Trophoblast cell (in vitro differentiated cells and primary cell): ENCODE data around the gene ARHGAP22.

Experiments
- DNase-seq, 2 donors: peaks; one replicate each; pipeline ENCODE4 v3.0.0-alpha.2; 2016
- H2AFZ ChIP-seq: 2 replicates; pipeline ENCODE4 v1.6.1; 2013; ENCODE audit warnings: low read length, moderate library complexity, mild to moderate bottlenecking; ENCODE audit not compliant: insufficient read depth, poor library complexity
- H2AK5ac ChIP-seq: 2 replicates; pipeline ENCODE4 v1.6.1; 2013; ENCODE audit warnings: mild to moderate bottlenecking, low read length
- H2BK120ac ChIP-seq: 2 replicates; pipeline ENCODE4 v1.6.1; 2013; ENCODE audit warnings: low read length, mild to moderate bottlenecking, moderate library complexity; ENCODE audit not compliant: insufficient read depth, poor library complexity
- H2BK12ac ChIP-seq: 2 replicates; pipeline ENCODE4 v1.6.1; 2013; ENCODE audit warnings: mild to moderate bottlenecking, low read length, moderate library complexity
- H2BK5ac ChIP-seq: 2 replicates; pipeline ENCODE4 v1.6.1; 2013; ENCODE audit warnings: low read length, low read depth, moderate library complexity, mild to moderate bottlenecking; ENCODE audit not compliant: poor library complexity
- H3K14ac ChIP-seq: 2 replicates; pipeline ENCODE4 v1.6.1; 2013; ENCODE audit warnings: mild to moderate bottlenecking, low read length
- H3K18ac ChIP-seq: 2 replicates; pipeline ENCODE4 v1.6.1; 2013; ENCODE audit warnings: mild to moderate bottlenecking, low read length
- H3K23ac ChIP-seq: 2 replicates; pipeline ENCODE4 v1.6.1; 2013; ENCODE audit warnings: low read length
- H3K27ac ChIP-seq: 2 replicates; pipeline ENCODE4 v1.5.1; 2013; ENCODE audit warnings: low read depth, mild to moderate bottlenecking, inconsistent platforms, low read length, moderate library complexity
- H3K27me3 ChIP-seq: 2 replicates; pipeline ENCODE4 v1.6.1; 2013; ENCODE audit warnings: inconsistent platforms, mild to moderate bottlenecking, low read length, moderate library complexity; ENCODE audit not compliant: insufficient read depth
- H3K36me3 ChIP-seq, 2 experiments: 1 replicate in 1 of 2; 2 replicates in 1 of 2; pipeline ENCODE4 v1.6.1; 2013; ENCODE audit warnings: low read length in 2 of 2, mild to moderate bottlenecking in 2 of 2, moderate library complexity in 1 of 2; ENCODE audit not compliant: insufficient read depth in 2 of 2, control insufficient read depth in 1 of 2
- H3K4ac ChIP-seq: 2 replicates; pipeline ENCODE4 v1.6.1; 2013; ENCODE audit warnings: low read depth, mild to moderate bottlenecking, low read length, moderate library complexity
- H3K4me1 ChIP-seq, 2 experiments: 1 replicate in 1 of 2; 2 replicates in 1 of 2; pipeline ENCODE4 v1.6.1; 2013; ENCODE audit warnings: low read length in 2 of 2, mild to moderate bottlenecking in 2 of 2, moderate library complexity in 1 of 2; ENCODE audit not compliant: insufficient read depth in 2 of 2, control insufficient read depth in 1 of 2
- H3K4me2 ChIP-seq: 2 replicates; pipeline ENCODE4 v1.6.1; 2013; ENCODE audit warnings: inconsistent platforms, mild to moderate bottlenecking, low read length, moderate library complexity
- H3K4me3 ChIP-seq: 2 replicates; pipeline ENCODE4 v1.5.1; 2013; ENCODE audit warnings: mild to moderate bottlenecking, low read depth, low read length, inconsistent platforms
- H3K79me1 ChIP-seq: one replicate; pipeline ENCODE4 v1.6.1; 2013; ENCODE audit warnings: low read length
- H3K79me2 ChIP-seq: 2 replicates; pipeline ENCODE4 v1.6.1; 2013; ENCODE audit warnings: low read length, mild to moderate bottlenecking; ENCODE audit not compliant: control insufficient read depth, insufficient read depth, poor library complexity
- H3K9ac ChIP-seq: 2 replicates; pipeline ENCODE4 v1.6.1; 2013; ENCODE audit warnings: mild to moderate bottlenecking, low read length
- H3K9me3 ChIP-seq: 2 replicates; pipeline ENCODE4 v1.6.1; 2013; ENCODE audit warnings: low read depth, mild to moderate bottlenecking, control low read depth, inconsistent platforms, low read length; ENCODE audit not compliant: insufficient read depth
- H4K12ac ChIP-seq: 2 replicates; pipeline ENCODE4 v1.6.1; 2013; ENCODE audit warnings: low read depth, mild to moderate bottlenecking, low read length, moderate library complexity
- H4K8ac ChIP-seq: 2 replicates; pipeline ENCODE4 v1.6.1; 2013; ENCODE audit warnings: low read depth, mild to moderate bottlenecking, low read length, moderate library complexity
- H4K91ac ChIP-seq: one replicate; pipeline ENCODE4 v1.6.1; 2013; ENCODE audit warnings: low read depth, mild to moderate bottlenecking, low read length, moderate library complexity
- WGBS: extraction: QIAGEN DNeasy Blood & Tissue Kit; methylation state at CpG from one replicate; pipeline ENCODE4 v1.1.7; 2013; ENCODE audit warnings: missing lambda C conversion rate; ENCODE audit not compliant: insufficient read length, insufficient coverage; ENCODE audit errors: extremely low coverage; 5-methylcytosine and 5-hydroxymethylcytosine counted together

Gene ARHGAP22

DNA sequence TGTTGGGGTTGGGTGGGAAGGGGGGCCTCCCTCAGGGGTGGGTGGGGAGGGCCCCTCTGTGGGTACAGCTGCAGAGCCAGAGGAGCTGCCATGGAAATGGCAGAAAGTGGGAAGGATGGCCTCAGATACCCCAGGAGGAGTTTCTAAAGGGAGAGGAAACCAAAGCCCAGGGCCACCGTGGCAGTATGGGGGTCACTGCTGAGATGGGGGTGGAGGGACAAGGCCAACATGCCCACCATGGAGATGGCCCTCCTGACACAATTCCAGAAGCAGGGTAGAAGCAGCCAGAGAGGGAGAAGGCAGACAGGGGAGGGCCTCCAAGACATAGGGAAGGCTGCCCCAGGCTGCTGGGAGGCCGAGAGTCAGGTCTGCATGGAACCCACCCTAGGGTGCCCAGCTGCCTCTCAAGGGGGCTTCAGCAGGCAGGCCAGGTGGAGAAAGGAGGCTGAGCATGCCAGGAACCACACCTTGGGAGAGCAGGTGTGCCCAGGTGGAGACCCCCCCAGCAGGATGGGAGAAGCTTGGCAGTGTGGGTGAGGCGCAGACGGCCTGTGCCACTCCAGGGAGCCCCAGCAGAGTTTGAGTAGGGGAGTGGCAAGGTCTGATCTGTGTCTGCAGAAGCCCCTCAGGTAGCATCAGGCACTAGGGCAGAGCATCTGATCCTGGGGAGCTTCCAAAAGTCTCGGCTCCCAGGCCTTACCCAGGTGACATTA, 146.8 kb downstream of the ARHGAP22 start:
- Histone ChIP-seq H3K4ac (no peak overlapping the region), H3K4me2 (no peak overlapping the region), H4K12ac (no peak overlapping the region), H3K14ac (no peak overlapping the region), H4K8ac (no peak overlapping the region), H2BK12ac (no peak overlapping the region), H3K4me1 (no peaks in the 10 kb centered on the region), H3K9ac (no peak overlapping the region), H3K9me3 (peaks cover 2% of the 10 kb centered on the region), H3K23ac (no peak overlapping the region), H2AFZ (no peak overlapping the region), H3K27me3 (no peaks in the 10 kb centered on the region), H3K79me2 (no peaks in the 10 kb centered on the region), H3K36me3 (no peaks in the 10 kb centered on the region), H2AK5ac (no peak overlapping the region), H4K91ac (no peak overlapping the region), H3K18ac (no peak overlapping the region), H3K79me1 (no peaks in the 10 kb centered on the region), H3K4me3 (no peak overlapping the region), H2BK120ac (no peak overlapping the region), H3K27ac (no peak overlapping the region), H2BK5ac (no peak overlapping the region)
- DNase-seq = no peak
- no CpG with 5 or more reads among the region's 5 CpGs for WGBS

DNA sequence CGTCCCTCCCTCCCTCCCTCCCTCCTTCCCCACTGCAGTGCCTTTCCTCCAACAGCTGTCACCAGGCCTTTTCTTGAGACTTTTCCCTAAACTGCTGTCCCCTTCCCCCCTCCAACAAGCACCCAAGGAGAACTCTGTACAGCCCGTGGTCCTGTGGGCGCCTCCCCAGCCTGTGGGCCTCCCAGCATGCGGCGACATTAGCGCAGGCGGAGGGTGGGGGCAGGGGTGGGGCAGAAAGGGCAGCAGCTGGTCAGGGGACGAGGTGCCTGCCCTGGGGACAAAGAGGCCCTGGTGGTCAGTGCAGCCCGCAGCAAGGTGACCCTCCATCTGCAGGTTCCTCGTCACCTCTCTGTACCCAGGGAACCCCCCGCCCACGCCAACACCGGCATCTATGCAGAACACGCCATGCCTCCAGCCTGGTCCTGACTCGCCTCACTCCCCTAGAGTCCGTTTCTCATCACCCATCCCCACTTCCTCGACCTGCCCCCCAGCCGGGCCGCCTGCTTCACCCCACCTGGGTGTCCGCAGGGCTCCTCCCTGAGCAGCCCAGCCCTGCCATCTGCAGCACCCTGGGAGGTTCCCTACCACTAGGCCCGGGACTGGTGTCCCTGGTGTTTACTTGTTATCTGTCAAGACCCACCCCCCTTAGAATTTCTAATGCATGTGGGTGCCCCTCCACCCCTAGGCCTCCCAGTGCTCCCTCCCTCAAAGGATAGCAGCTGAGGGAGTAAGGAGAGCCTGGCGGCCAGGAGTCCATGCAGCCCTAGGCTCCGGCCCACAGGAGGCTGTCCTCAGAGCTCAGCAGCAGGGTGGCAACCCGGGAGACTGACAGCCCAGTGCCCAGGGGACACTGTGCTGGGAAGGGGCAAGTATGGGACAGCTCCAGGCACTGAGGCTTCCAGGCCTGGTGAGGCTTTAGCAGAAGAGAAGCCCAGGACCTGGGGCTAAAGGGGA, 147.8 kb downstream of the ARHGAP22 start:
- no peak overlapping the region for H3K27ac ChIP-seq
- H2BK5ac ChIP-seq = no peak overlapping the region
- H3K36me3 ChIP-seq = no peaks in the 10 kb centered on the region
- no CpG with 5 or more reads among the region's 24 CpGs for WGBS
- no peaks in the 10 kb centered on the region for H3K79me1 ChIP-seq
- H3K14ac ChIP-seq = no peak overlapping the region
- no peak overlapping the region for H3K9ac ChIP-seq
- H3K23ac ChIP-seq = no peak overlapping the region
- H3K27me3 ChIP-seq = no peaks in the 10 kb centered on the region
- DNase-seq = no peak
- no peak overlapping the region for H2BK120ac ChIP-seq
- H3K18ac ChIP-seq = no peak overlapping the region
- H2AFZ ChIP-seq = no peak overlapping the region
- H2BK12ac ChIP-seq = no peak overlapping the region
- H3K9me3 ChIP-seq = peaks cover 2% of the 10 kb centered on the region
- H4K91ac ChIP-seq = no peak overlapping the region
- no peak overlapping the region for H4K8ac ChIP-seq
- no peak overlapping the region for H2AK5ac ChIP-seq
- H3K4me3 ChIP-seq = no peak overlapping the region
- H3K79me2 ChIP-seq = no peaks in the 10 kb centered on the region
- H3K4me1 ChIP-seq = no peaks in the 10 kb centered on the region
- H3K4me2 ChIP-seq = no peak overlapping the region
- H3K4ac ChIP-seq = no peak overlapping the region
- no peak overlapping the region for H4K12ac ChIP-seq

DNA sequence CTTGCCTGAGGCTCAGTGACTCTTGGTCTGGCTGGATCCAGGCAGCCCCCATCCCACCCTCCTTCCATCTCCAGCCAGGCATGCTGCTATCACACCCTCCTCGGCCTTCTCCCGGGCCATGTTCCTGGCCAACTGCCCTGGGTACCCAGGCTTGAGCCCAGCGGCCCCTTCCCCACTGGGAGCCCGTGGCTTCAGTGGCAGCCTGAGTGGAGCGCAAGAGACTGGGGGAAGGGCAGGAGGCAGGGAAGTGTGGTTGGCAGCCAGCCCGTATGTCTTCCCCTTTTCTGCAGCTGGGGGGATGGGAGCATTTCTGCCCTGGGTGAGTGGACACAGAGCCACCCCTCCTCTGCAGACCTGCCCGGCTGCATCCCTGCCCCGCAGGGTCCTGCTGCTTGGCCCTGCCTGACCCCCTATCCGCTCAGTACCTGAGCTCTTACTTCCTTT, 148.5 kb downstream of the ARHGAP22 start:
- no CpG with 5 or more reads among the region's 9 CpGs for WGBS
- Histone ChIP-seq H3K4me1 (no peaks in the 10 kb centered on the region), H4K8ac (no peak overlapping the region), H4K12ac (no peak overlapping the region), H3K23ac (no peak overlapping the region), H3K4me2 (no peak overlapping the region), H3K79me1 (no peaks in the 10 kb centered on the region), H3K4me3 (no peak overlapping the region), H2BK12ac (no peak overlapping the region), H3K14ac (no peak overlapping the region), H2AK5ac (no peak overlapping the region), H3K27me3 (no peaks in the 10 kb centered on the region), H3K36me3 (no peaks in the 10 kb centered on the region), H3K27ac (no peak overlapping the region), H3K18ac (no peak overlapping the region), H3K9me3 (peaks cover 2% of the 10 kb centered on the region), H3K9ac (no peak overlapping the region), H2BK5ac (no peak overlapping the region), H3K4ac (no peak overlapping the region), H2BK120ac (no peak overlapping the region), H3K79me2 (no peaks in the 10 kb centered on the region), H2AFZ (no peak overlapping the region), H4K91ac (no peak overlapping the region)
- no peak for DNase-seq

DNA sequence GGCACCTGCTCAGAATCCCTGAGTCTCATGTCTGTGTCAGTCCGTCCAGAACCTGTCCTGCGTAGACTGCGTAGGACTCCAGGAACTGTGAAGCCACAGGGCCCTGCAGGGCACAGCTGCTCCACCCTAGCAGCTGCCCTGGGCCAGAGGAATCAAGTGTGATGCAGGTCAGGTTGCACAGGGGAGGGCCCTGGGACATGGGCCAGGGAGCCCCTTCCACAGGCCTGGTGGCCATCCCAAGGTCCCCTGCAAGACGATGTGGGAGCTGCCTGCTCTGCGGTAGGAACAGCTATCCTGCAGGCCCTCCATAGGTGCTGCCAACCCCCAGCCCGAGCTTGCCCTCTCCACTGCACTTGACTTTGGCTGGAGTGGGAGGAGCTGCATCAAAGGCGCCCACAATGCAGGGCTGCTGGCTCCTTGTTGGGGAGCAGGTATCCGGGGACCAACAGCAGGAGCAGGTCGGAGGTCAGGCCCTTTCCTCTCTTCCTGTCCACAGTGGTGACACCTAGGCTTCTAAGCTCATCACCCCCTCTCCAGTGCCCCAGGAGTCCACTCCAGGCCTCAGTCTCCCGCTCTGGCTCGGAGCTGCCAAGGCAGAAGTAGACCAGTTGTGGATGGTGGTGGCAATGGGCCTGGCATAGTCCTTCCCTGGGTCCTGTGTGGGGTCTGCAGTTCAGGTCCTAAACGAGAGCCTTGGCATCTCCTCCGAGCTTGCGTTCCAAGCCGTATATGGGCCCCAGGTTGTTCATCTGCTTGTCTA, 149.3 kb downstream of the ARHGAP22 start:
- H3K79me2 ChIP-seq = no peaks in the 10 kb centered on the region
- no peak overlapping the region for H3K14ac ChIP-seq
- no peak overlapping the region for H3K27ac ChIP-seq
- H2AK5ac ChIP-seq = no peak overlapping the region
- no peaks in the 10 kb centered on the region for H3K27me3 ChIP-seq
- no peak overlapping the region for H3K4me3 ChIP-seq
- WGBS = no CpG with 5 or more reads among the region's 15 CpGs
- DNase-seq = peak in 1 of 2 donors; percentile 26
- no peak overlapping the region for H4K12ac ChIP-seq
- no peak overlapping the region for H3K4ac ChIP-seq
- no peak overlapping the region for H3K4me2 ChIP-seq
- H4K8ac ChIP-seq = no peak overlapping the region
- H2BK12ac ChIP-seq = no peak overlapping the region
- no peaks in the 10 kb centered on the region for H3K4me1 ChIP-seq
- H2BK120ac ChIP-seq = no peak overlapping the region
- H2AFZ ChIP-seq = no peak overlapping the region
- H3K9ac ChIP-seq = no peak overlapping the region
- no peak overlapping the region for H2BK5ac ChIP-seq
- H3K23ac ChIP-seq = no peak overlapping the region
- H3K18ac ChIP-seq = no peak overlapping the region
- no peak overlapping the region for H4K91ac ChIP-seq
- no peaks in the 10 kb centered on the region for H3K79me1 ChIP-seq
- peaks cover 2% of the 10 kb centered on the region for H3K9me3 ChIP-seq
- no peaks in the 10 kb centered on the region for H3K36me3 ChIP-seq
